Fibroblast of lung (primary cell): Measurements from ENCODE around the gene PACSIN1.

ENCODE experiments used
- CTCF ChIP-seq, 2 donors: IDR thresholded peaks in 1 of 2; conservative IDR thresholded peaks in 1 of 2; 1 replicate in 1 of 2; 2 replicates in 1 of 2; pipeline ENCODE4 v1.5.1; 2011 to 2012; ENCODE audit warnings: low read length in 2 of 2, control low read depth in 1 of 2, inconsistent platforms in 1 of 2, low read depth in 1 of 2, mild to moderate bottlenecking in 1 of 2
- EZH2 ChIP-seq: IDR thresholded peaks from 2 replicates; pipeline ENCODE4 v1.5.1; 2012; ENCODE audit warnings: low read length, control low read depth, mild to moderate bottlenecking; ENCODE audit errors: missing control alignments

- no peak for TF ChIP-seq CTCF (conservative IDR thresholded peaks at IDR 0.05 in 1 of 2, IDR thresholded peaks at IDR 0.05 in 1 of 2; ENCODE audit: low read depth in 1 of 2, low read length in 2 of 2)
- TF ChIP-seq EZH2, result no peak
These were observed 47.5 kb upstream of the PACSIN1 start for GRCh38 chr6:34418367-34418766.
